Ovary (tissue), 9 donors: ENCODE data around the gene ATP4B. TPM values are rescaled to one million over a fixed set of nuclear protein-coding genes. Genes with fewer than 3 reads are reported as not detected.
A peak's percentile ranks its signal among the peaks of the same experiment; 100 is the strongest.

Source experiments
- DNase-seq, 5 donors: peaks; one replicate each; pipeline ENCODE4 v3.0.0-alpha.2; 2019 to 2020
- H3K27ac ChIP-seq, 2 donors: fragments of 200-600 bp; one replicate each; pipeline versions ENCODE4 v1.5.1 to v1.8.0; 2019 to 2022
- H3K27me3 ChIP-seq: fragments of 200-600 bp; one replicate; pipeline ENCODE4 v1.8.0; 2022
- H3K36me3 ChIP-seq: fragments of 200-600 bp; sonication (generic); one replicate; pipeline ENCODE4 v1.5.1; 2019
- H3K4me1 ChIP-seq: one replicate; pipeline ENCODE4 v1.8.1; 2013; ENCODE audit warnings: mild to moderate bottlenecking, moderate library complexity; ENCODE audit not compliant: insufficient read depth
- H3K4me3 ChIP-seq: fragments of 200-600 bp; sonication (generic); one replicate; pipeline ENCODE4 v1.5.1; 2017
- H3K9me3 ChIP-seq, 2 donors: fragments of 200-600 bp in 1 of 2; sonication (generic) in 1 of 2; one replicate each; pipeline versions ENCODE4 v1.5.1 to v1.8.1; 2013 to 2019; ENCODE audit warnings: mild to moderate bottlenecking in 1 of 2, moderate library complexity in 1 of 2
- EP300 ChIP-seq: sonication (generic); formaldehyde crosslinking; IDR thresholded peaks from one replicate; pipeline ENCODE4 v1.6.1; 2017; ENCODE audit warnings: antibody characterized with exemption
- POLR2A ChIP-seq: fragments of 450-650 bp; IDR thresholded peaks from one replicate; pipeline ENCODE4 v1.6.1; 2017; ENCODE audit warnings: antibody characterized with exemption, mild to moderate bottlenecking, moderate library complexity
- WGBS, 3 donors: extraction: QIAGEN DNeasy Blood & Tissue Kit in 1 of 3; methylation state at CpG; one replicate each; pipeline versions ENCODE4 v1.1.5 to v1.1.7; 2013 to 2017; 5-methylcytosine and 5-hydroxymethylcytosine counted together
- intact Hi-C, 4 donors: fragments of 100-400 bp; cut with DNase I; formaldehyde crosslinking; loops; one replicate each; pipeline versions ENCODE4 v1.11.0 to v1.15.1; 2022 to 2023
- polyA plus RNA-seq, 2 donors: library from polyadenylated mRNA; stranded (reverse); fragments of 200-250 nt in 1 of 2; fragments of 350-450 nt in 1 of 2; fragmentation: Illumina TruSeq in 1 of 2; extraction: RNeasy Lipid Tissue Mini Kit (QIAGEN cat#74804) in 1 of 2; gene quantifications; one replicate each; pipeline ENCODE4 v1.2.3, GENCODE V29; 2013 to 2014
- total RNA-seq, 7 donors: library from RNA; depleted of rRNA in 2 of 7; stranded (reverse); fragments of >200 nt in 2 of 7; fragmentation: NEBNext Ultra II Directional in 3 of 7; extraction: Animal tissue kit (Norgen Biotek cat#: 25700) in 3 of 7; gene quantifications; one replicate each; pipeline versions ENCODE4 v1.1.0 to v1.2.4, GENCODE V29; 2016 to 2023
- TF ChIP-seq, protein P1 (sequence below), 3 donors: fragments of 450-650 bp in 2 of 3; fragments of 200-600 bp in 1 of 3; IDR thresholded peaks; one replicate each; pipeline versions ENCODE4 v1.5.1 to v1.8.0; 2016 to 2022; ENCODE audit warnings: antibody characterized with exemption in 3 of 3, mild to moderate bottlenecking in 1 of 3
- donor health status: DM: no; HTN: no; CAD: no; lungs with moderate emphysema.
- donor health status: DM: no; HTN: no; CAD: no.
- donor health status: Bipolar disorder and iron deficiency.
- donor health status: DM: yes; HTN: yes; CAD: no.
- donor health status: DM: no; HTN: no; CAD: no.
- donor health status: DM: yes; HTN: yes; CAD: no.

The ATP4B gene
- total and polyA plus RNA-seq, 9 donors: 0.28 TPM; not detected in 8

DNA sequence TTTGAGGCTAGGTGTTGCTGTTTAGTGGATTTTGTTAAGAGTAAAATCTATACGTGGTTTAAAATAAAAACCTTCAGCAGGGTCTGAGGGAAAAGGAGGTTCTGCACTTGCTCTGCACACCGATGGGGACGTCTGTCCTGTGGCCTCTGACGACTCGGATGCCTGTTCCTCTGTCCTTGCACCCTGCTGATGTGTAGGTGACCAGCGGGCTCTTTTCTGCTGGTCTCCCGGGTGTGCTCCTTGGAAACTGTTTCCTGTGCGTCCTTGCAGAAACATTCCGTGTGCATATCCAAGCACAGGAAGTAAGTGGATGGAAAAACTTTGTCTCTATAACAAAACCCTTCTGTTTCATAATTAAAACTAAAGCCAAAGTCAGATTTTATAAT, 3.8 kb downstream of the ATP4B start:
- TF ChIP-seq EP300: no peak
- TF ChIP-seq, protein P1, sequence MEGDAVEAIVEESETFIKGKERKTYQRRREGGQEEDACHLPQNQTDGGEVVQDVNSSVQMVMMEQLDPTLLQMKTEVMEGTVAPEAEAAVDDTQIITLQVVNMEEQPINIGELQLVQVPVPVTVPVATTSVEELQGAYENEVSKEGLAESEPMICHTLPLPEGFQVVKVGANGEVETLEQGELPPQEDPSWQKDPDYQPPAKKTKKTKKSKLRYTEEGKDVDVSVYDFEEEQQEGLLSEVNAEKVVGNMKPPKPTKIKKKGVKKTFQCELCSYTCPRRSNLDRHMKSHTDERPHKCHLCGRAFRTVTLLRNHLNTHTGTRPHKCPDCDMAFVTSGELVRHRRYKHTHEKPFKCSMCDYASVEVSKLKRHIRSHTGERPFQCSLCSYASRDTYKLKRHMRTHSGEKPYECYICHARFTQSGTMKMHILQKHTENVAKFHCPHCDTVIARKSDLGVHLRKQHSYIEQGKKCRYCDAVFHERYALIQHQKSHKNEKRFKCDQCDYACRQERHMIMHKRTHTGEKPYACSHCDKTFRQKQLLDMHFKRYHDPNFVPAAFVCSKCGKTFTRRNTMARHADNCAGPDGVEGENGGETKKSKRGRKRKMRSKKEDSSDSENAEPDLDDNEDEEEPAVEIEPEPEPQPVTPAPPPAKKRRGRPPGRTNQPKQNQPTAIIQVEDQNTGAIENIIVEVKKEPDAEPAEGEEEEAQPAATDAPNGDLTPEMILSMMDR (IDR thresholded peaks at IDR 0.05): no peak
- no peak for TF ChIP-seq POLR2A
- Histone ChIP-seq H3K27me3 (no peaks in the 10 kb centered on the region), H3K27ac (no peak overlapping the region), H3K4me1 (peaks cover 1% of the 10 kb centered on the region), H3K9me3 (no peaks in the 10 kb centered on the region), H3K36me3 (no peaks in the 10 kb centered on the region), H3K4me3 (no peak overlapping the region)
- DNase-seq: peak in 1 of 5 donors; percentile 4
- intact Hi-C loops: no loop called here
- 68 to 77% (median 73%) methylated on average over 9 of the region's 9 CpGs for WGBS, 3 donors

DNA sequence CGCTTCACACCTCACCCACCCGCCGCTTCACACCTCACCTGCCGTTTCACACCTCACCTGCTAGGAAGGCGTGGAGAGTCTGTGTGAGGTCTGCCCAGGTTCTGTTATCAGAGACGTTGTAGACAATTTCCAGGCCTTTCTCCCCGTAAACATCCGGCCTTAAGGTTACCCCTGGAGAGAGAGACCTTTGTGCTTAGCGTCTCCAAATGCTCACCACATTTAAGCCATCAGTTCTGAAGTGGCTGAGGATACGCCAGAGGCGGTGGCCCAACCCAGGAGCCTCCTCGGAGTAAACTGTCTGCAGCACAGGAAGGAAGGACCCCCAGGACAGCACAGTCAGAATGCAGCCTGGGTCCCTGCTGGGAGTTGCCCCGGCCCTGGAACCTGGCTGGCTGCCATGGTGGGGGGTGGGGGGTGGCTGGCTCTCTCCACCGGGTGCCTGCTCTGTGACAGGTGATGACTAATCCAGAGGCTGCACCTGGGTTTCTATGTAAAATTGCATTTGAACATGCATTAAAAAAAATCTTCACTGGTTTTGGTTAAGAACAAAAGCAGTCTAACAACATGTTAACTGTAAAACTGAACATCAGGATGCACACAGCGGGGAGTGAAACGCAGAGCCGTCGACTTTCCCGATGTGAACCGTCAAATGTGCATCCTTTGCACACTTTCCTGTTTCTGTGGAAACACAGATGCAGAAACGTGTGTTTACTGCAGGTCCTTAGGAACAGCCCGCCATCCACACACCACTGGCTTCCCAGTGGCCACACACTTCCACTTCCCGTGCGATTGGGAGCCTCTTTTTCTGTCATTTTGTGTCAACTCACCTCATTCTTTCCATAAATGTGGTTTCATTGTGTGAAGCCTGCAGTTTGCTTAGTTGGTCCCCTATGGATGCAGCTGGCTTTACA, 4.5 kb downstream of the ATP4B start:
- H3K27ac ChIP-seq: no peak overlapping the region
- TF ChIP-seq POLR2A (no peak), EP300 (no peak)
- TF ChIP-seq, protein P1 (IDR thresholded peaks at IDR 0.05): no peak
- peaks cover 1% of the 10 kb centered on the region for H3K4me1 ChIP-seq
- no peaks in the 10 kb centered on the region for H3K9me3 ChIP-seq
- no peak overlapping the region for H3K4me3 ChIP-seq
- H3K27me3 ChIP-seq: no peaks in the 10 kb centered on the region
- H3K36me3 ChIP-seq: no peaks in the 10 kb centered on the region
- 60 to 66% (median 62%) methylated on average over 24 of the region's 24 CpGs for WGBS, 3 donors
- peak in 3 of 5 donors; percentile 5 to 30 (median 12) for DNase-seq
- intact Hi-C loops: no loop called here

DNA sequence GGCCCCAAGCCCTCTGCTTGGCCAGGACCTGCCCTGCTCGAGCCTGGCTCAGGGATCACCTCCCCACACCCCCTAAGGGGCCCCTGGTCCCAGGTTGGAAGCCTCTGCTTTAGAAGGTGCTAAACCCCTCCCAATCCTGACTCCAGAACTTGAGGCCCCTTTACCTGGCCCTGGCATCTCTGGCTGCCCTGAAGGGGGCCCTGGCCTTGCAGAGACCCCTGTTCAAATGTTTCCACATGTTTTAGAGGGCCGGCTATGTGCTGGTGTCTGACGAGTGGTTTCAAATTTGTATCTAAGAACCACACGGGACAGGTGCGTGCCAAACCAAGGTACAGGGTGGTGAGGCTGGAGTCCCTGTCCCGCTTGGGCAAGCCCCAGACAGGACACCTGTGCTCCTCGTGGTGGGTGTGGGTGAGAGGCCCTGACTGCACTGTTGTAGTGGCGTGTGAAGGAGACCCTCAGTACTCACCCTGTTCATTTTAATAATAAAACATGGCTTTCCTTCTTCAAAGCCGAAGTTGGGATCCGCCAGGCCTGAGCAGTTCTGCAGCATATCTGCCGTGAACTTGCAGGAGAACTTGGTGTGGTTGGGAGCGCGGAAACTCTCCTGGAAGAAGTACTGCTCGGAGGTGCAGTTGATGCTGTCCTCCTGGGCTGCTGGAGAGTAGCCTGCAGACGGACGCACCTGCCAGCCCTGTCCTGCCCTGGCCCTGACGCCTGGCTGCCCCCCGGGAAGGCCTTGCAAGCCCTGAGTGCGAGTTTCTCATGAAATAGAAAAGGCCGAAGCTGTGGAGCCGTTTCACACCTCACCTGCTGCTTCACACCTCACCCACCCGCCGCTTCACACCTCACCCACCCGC, 5.4 kb downstream of the ATP4B start:
- peak in 3 of 5 donors; percentile 3 to 19 (median 5) for DNase-seq
- Histone ChIP-seq H3K9me3 (no peaks in the 10 kb centered on the region), H3K27ac (no peak overlapping the region), H3K4me3 (no peak overlapping the region), H3K27me3 (no peaks in the 10 kb centered on the region), H3K4me1 (peaks cover 5% of the 10 kb centered on the region), H3K36me3 (no peaks in the 10 kb centered on the region)
- intact Hi-C loops: no loop called here
- 89 to 91% (median 91%) methylated on average over 24 of the region's 24 CpGs for WGBS, 3 donors
- TF ChIP-seq, protein P1 (IDR thresholded peaks at IDR 0.05): no peak
- no peak for TF ChIP-seq EP300
- TF ChIP-seq POLR2A: no peak

DNA sequence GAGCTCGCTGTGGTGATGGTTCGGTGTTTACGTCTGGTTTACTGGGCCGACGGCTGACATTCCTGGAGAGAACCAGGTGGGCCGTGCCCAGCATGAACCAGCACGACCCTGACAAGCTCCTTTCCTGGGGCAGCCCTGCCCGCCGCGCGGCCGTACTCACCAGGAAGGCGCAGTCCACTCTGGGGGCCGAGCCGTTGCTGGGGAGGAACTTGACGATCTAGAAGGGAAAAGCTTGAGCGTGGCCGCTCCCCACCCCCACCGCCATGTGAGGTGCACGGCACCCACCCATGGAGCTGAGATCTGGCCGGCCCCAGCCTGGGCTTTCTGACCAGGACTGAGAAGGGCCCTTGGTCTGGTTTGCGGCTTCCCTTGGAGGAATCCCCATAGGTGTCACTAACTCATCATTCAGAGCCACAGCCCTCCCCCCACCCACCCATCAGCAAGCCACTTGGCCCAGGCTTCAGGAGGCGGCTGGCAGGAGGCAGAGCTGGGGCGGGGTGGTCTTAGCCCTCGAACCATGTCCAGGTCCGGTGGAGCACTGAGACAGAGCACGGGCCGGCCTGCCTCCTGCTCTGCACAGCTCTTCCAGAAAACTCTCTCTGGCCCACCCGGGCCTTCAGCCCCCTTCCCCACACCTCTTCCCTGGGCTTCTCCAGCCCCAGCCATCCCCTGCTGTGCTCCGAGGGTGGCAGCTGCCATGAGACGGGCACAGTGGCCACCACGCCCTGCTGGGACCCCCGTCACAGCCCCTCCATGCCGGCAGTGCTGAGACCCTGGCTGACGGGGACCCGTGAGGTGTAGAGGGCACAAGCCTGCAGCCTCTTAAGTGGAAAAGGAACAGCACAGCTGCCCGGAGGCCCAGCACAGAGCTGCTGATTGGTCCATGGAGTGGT, 6.2 kb downstream of the ATP4B start:
- intact Hi-C loops: no loop called here
- H3K4me3 ChIP-seq: no peak overlapping the region
- peak in 3 of 5 donors; percentile 6 to 24 (median 9) for DNase-seq
- H3K36me3 ChIP-seq: no peaks in the 10 kb centered on the region
- no peaks in the 10 kb centered on the region for H3K27me3 ChIP-seq
- WGBS, 3 donors: 87 to 89% (median 89%) methylated on average over 34 to 37 of the region's 37 CpGs
- no peak for TF ChIP-seq EP300
- TF ChIP-seq, protein P1 (IDR thresholded peaks at IDR 0.05): no peak
- TF ChIP-seq POLR2A: no peak
- H3K27ac ChIP-seq: no peak overlapping the region
- H3K4me1 ChIP-seq: peaks cover 12% of the 10 kb centered on the region
- H3K9me3 ChIP-seq: no peaks in the 10 kb centered on the region
